Esophagus squamous epithelium (tissue), 4 donors: ENCODE results near the gene ANO2.

ENCODE experiments used
- POLR2A ChIP-seq, 4 donors: fragments of 450-650 bp; IDR thresholded peaks; one replicate each; pipeline ENCODE4 v1.6.1; 2017; ENCODE audit warnings: antibody characterized with exemption in 4 of 4, mild to moderate bottlenecking in 4 of 4, moderate library complexity in 3 of 4
- TF ChIP-seq, protein P1 (sequence below), 6 experiments: fragments of 450-650 bp in 4 of 6; fragments of 200-600 bp in 2 of 6; sonication (generic) in 2 of 6; IDR thresholded peaks; one replicate each; pipeline ENCODE4 v1.5.1; 2016 to 2019; ENCODE audit warnings: antibody characterized with exemption in 6 of 6, mild to moderate bottlenecking in 4 of 6, moderate library complexity in 4 of 6

DNA sequence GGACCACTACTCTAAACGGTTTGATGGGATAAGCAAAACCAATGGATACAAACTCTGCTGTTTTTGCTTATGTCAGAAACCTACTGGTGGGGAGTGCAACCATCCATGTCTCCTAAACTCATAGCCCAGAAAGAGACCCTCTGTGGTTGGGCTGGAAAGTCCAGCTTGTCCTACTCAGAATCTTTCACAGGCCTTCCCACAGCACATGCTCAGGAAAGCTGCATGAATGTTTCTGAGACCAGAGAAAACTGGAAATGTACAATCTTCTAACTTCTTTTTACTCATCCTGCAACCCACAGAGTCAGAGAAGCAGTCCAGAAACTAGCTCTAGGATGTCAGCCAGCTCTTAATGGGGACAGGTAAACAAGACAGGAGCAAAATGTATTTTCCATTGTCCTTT, 73.3 kb downstream of the ANO2 start:
- TF ChIP-seq POLR2A (IDR thresholded peaks at IDR 0.05) = no peak
- TF ChIP-seq, protein P1, sequence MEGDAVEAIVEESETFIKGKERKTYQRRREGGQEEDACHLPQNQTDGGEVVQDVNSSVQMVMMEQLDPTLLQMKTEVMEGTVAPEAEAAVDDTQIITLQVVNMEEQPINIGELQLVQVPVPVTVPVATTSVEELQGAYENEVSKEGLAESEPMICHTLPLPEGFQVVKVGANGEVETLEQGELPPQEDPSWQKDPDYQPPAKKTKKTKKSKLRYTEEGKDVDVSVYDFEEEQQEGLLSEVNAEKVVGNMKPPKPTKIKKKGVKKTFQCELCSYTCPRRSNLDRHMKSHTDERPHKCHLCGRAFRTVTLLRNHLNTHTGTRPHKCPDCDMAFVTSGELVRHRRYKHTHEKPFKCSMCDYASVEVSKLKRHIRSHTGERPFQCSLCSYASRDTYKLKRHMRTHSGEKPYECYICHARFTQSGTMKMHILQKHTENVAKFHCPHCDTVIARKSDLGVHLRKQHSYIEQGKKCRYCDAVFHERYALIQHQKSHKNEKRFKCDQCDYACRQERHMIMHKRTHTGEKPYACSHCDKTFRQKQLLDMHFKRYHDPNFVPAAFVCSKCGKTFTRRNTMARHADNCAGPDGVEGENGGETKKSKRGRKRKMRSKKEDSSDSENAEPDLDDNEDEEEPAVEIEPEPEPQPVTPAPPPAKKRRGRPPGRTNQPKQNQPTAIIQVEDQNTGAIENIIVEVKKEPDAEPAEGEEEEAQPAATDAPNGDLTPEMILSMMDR (IDR thresholded peaks at IDR 0.05) = no peak
